Fibroblast of skin of left quadriceps (primary cell): ENCODE measurements around the gene RMND5B.
"Not testable (repeated sequence)": the region's sequence is repeated elsewhere in the genome, so short reads cannot be mapped to it uniquely, and the experiment has no call there.

ENCODE experiments used
- DNase-seq, 2 experiments: peaks; one replicate each; pipeline ENCODE4 v3.0.0-alpha.2; 2013; ENCODE audit warnings: low read depth in 2 of 2

The RMND5B gene

GRCh38 chr5:178130234-178130575 is 609 bp upstream of the RMND5B start:
- DNase-seq = not testable (repeated sequence)

GRCh38 chr5:178131446-178131996 is 707 bp downstream of the RMND5B start:
- no peak for DNase-seq

GRCh38 chr5:178136990-178137389 is 6.2 kb downstream of the RMND5B start:
- no peak for DNase-seq

- no peak for DNase-seq
Observed at GRCh38 chr5:178137991-178138390, 7.2 kb downstream of the RMND5B start.

- no peak for DNase-seq
Observed at GRCh38 chr5:178141550-178141949, 10.7 kb downstream of the RMND5B start.

GRCh38 chr5:178142642-178143041 is 11.8 kb downstream of the RMND5B start:
- DNase-seq = no peak

GRCh38 chr5:178143246-178143645 is 12.4 kb downstream of the RMND5B start:
- DNase-seq = no peak

GRCh38 chr5:178143901-178144300 is 13.1 kb downstream of the RMND5B start:
- no peak for DNase-seq

- no peak for DNase-seq
Observed at GRCh38 chr5:178145965-178146820, 15.4 kb downstream of the RMND5B start.

GRCh38 chr5:178147406-178147805 is 16.6 kb downstream of the RMND5B start:
- DNase-seq = no peak

GRCh38 chr5:178149199-178149932 is 18.6 kb downstream of the RMND5B start:
- DNase-seq = no peak

- DNase-seq = no peak
Observed at GRCh38 chr5:178150977-178151734, 20.3 kb downstream of the RMND5B start.

GRCh38 chr5:178152491-178153444 is 22.0 kb downstream of the RMND5B start:
- DNase-seq = no peak

GRCh38 chr5:178153530-178154340 is 22.9 kb downstream of the RMND5B start, which contains the start of gene NHP2:
NHP2 (minus strand) TSS chr5:178153885; CDS start chr5:178153817, 68 bp downstream.
- DNase-seq = peak; percentile 97

- DNase-seq = no peak
Observed at GRCh38 chr5:178155065-178155464, 24.3 kb downstream of the RMND5B start.

- DNase-seq = no peak
Observed at GRCh38 chr5:178160176-178160575, 29.4 kb downstream of the RMND5B start.

GRCh38 chr5:178162481-178162880 is 31.7 kb downstream of the RMND5B start:
- no peak for DNase-seq

GRCh38 chr5:178163772-178164735 is 33.2 kb downstream of the RMND5B start:
- peak; percentile 24 to 26 for DNase-seq

- DNase-seq = no peak
Observed at GRCh38 chr5:178165581-178165980, 34.8 kb downstream of the RMND5B start.
